ENCODE results near the gene ZNF681.

GRCh38 chr19:23776507-23777205 lies 18.0 kb upstream of the ZNF681 start:
- no peak for TF ChIP-seq CTCF (conservative IDR thresholded peaks at IDR 0.05)
- TF ChIP-seq EZH2 (IDR thresholded peaks at IDR 0.05; ENCODE audit: low read depth): no peak

All from PC-9 (cell line).